ENCODE measurements around the gene SERTAD4.
"Not testable (repeated sequence)": the region's sequence is repeated elsewhere in the genome, so short reads cannot be mapped to it uniquely, and the experiment has no call there.

SERTAD4 gene

GRCh38 chr1:210232511-210233215 is at the start of gene SERTAD4:
TSS of gene SERTAD4 (plus strand) at chr1:210232796. CDS start at chr1:210237961, 5,165 bp downstream.
- peak; percentile 82 for DNase-seq

DNA sequence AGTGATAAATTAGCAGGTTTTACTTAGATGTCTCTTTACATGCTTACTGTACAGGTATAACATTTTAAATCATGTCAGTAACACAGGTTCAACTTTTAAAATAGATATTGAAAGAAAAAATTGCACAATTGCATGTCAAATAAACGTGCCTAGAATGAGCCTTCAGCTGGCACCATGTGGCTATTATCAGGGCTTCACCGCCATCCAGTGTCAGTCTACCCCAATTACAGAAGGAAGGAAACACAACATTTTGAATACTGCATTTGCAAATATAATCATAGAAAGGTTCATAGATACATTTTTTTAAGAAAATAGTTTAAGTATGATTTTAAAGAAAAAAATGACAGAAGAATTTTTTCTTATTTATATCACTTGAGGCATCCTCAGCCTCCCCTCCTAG is 47.5 kb upstream of the SERTAD4 start:
- no peak for DNase-seq

GRCh38 chr1:210187849-210188606 is 44.6 kb upstream of the SERTAD4 start:
- DNase-seq = not testable (repeated sequence)

DNA sequence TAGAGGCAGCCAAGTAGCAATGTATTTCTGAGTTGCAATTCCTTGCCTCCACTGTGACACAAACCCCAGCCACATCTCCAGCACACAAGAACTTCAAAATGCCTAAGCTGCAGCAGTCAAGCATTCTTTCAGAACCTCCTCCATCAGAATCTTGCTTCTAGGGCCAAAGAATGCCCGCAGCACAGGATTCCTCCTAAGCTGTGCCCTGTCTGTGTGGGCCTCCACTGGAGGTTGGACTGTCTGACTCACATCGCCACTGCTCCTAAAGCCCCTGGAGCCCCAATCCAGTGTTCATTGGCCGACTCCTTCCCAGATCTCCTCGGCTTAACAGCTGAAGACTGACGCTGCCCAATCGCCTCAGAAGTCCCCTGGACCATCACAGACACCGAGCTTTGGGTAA is 43.2 kb upstream of the SERTAD4 start:
- no peak for DNase-seq

- DNase-seq = no peak
Measured at GRCh38 chr1:210195635-210196160, 36.9 kb upstream of the SERTAD4 start.

- not testable (repeated sequence) for DNase-seq
Measured at GRCh38 chr1:210196266-210196665, 36.3 kb upstream of the SERTAD4 start.

DNA sequence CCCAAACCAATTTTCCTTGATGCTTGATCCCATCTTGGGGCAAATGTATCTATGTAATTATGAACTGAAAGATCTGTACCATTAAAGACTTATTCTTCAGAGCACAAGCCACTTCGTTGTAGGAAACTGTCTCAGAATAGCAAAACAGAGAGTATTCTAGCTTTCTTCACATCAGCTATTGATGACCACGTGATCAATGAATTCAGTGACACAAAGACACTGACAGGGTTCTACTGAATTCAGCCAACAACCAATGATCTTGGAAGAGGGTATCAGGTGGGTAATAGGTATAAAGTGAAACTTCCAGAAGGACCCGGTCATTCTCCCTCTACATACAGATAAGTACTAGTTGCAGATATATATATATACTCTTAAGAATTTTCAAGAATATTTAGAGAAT is 33.8 kb upstream of the SERTAD4 start:
- no peak for DNase-seq

GRCh38 chr1:210200124-210200736 is 32.4 kb upstream of the SERTAD4 start:
- DNase-seq = no peak

- no peak for DNase-seq
Measured at GRCh38 chr1:210201681-210202080, 30.9 kb upstream of the SERTAD4 start.

- no peak for DNase-seq
Measured at GRCh38 chr1:210207597-210208450, 24.8 kb upstream of the SERTAD4 start.

DNA sequence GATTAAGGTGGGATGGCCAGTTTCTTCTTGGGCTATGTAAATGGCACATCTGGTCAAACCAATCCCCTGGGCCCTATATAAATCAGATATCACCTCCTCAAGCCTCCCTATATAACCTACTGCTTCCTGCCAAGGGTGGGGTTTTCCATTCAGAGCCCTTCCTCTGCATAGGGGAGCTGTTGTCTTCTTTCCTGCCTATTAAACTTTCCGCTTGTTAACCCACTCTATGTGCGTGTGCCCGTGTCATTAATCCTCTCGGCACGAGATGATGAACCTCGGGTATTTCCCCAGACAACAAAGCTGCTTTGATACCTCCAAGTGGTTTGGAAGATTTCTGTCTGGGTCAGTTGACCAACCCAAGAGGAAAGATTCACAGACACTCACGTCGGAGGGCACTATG is 19.3 kb upstream of the SERTAD4 start:
- DNase-seq = no peak

- DNase-seq = no peak
Measured at GRCh38 chr1:210214573-210215409, 17.8 kb upstream of the SERTAD4 start.

DNA sequence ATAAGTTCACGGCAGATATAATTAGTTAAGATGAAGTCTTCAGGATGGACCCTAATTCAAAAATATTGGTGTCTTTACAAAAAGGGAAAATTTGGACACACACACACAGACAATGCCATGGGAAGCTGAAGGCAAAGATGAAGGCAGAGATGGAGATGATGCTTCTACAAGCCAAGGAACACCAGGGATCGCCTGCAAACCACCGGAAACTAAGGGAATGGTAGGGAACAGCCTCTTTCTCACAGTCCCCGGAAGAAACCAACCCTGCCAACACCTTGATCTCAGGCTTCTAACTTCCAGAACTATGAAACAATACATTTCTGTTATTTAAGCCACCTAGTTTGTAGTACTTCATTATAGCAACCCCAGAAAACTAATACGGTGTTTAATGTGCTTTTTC is 15.1 kb upstream of the SERTAD4 start:
- no peak for DNase-seq

DNA sequence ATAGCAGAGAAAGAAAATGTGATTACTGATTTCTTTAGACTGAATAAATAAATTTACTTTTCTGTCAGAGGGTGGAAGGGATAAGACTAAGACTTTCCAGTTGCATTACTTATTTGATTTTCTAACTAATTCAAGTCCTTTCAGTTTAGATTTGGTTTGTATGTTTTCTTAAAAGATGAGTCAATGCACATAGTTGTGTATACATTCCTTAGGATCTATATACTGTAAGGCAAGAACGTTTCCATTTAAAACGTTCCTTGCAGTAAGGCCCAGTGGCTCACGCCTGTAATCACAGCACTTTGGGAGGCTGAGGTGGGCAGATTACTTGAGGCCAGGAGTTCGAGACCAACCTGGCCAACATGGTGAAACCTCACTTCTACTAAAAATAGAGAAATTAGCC is 14.5 kb upstream of the SERTAD4 start:
- DNase-seq = no peak

DNA sequence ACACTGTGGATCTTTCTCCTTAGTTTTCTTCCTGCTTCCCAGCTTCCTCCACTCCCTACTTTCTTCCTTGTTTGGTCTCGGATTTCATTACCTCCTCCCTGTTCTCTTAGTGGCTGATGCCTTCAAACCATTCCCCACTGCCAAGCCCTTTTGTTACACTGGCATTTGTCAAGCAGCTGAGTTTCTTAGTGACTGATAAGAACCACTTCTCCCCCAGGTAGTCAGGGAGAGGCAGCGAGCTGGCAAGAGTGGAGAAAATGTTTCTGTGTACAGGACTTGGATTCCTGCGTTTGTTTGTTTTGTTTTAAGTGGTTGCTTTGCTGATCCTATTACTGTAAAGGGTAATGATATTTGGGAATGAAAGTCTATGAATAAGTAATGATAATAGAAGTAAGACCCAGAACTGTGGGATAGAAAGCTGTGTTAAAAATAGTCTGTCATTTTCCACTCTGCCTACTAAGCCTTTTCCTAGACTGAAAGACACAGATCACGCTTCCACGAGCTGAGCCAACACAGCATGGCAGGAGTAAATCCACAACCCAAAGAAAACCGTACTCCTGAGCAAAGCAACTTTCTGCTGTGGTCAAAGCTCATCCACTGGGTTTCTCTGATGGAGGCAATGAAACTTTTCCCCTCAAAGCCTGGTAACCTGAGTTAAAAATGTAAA is 10.1 kb upstream of the SERTAD4 start:
- DNase-seq = no peak

DNA sequence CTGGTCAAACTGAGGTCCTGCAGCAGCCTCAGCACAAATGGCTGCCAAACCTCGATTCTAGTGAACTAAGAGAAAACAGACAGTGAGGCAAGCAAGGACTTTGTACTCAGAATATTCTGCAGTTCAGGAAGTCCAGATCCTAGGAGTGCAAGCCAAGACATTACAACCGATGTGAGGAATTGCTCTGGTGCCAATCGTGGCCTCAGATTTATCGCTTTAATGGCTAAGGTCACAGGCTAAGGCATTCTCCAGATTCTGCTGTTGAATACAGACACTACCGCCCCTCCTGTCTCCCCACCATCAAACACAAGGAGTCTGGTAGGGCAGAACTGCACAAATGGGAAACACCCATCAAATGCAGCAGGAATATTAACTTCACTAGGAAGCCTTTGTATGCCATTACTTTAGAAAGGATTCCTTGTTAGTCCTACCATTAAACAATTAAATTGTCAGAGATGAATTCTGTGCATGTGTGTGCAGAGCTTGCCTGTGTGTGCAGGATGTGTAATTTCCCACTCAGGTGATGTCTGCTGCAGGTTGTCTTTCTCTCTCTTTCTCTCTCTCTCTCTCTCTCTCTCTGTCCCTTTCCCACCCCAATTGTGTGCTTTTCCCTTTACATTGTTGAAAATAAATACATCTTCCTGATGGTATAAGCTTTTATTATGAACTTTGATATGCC is 9.2 kb upstream of the SERTAD4 start:
- no peak for DNase-seq

GRCh38 chr1:210228158-210228557 is 4.4 kb upstream of the SERTAD4 start:
- DNase-seq = no peak

DNA sequence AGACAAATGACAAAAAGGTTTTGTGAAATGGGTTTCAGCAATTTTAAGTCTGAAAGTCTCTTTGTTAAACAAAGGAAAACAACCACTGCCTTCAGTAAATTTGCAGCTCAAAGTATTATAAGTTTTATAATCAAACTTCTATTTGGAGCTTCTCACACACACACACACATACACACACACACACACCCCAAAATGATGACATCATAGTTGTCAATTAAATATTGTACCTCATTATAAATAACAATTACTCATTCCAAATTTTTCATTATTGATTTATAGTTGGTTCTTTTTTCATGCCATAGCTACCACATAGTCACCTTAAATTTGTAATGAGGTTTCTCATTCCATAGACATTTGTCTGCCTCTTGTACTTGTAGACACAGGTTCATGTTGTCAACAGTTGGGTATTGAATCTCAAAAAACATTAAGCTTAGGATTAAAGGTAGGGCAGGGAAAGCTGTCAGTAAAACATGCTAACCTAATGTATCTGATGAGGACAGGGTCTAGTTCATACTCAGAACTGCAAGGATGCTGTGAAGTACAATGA is 2.4 kb upstream of the SERTAD4 start:
- DNase-seq = no peak

DNA sequence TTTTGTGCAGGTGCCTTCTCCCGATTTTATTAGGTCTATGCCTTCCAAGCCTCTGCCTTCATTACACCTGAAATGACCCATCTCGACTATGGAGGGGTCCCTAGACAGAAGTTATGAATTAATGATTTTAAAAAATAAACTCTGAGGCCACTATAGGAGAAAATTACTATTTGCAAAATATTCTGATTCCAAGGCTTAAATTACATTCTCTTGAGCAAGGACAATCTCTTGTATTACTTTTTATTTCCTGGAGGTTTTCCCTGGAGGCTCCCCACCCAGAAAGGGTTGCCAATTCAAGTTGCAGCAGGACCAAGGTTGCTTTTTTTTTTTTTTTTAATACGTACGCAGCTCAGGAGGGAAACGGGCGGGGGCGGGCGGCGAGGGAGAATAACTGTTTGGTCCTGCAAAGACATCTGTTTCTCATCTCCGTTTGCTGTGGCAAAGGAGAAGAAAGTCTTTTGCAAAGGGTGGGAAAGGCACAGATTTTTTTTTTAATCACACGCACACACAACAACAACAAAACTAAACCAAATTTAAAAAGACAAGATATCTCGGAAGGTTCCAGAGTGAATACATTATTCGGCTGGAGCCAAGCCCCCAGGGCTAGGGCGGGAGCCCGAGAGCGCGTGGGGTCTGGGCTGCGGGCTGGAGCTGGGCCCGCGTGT is 618 bp upstream of the SERTAD4 start:
- DNase-seq = no peak

DNA sequence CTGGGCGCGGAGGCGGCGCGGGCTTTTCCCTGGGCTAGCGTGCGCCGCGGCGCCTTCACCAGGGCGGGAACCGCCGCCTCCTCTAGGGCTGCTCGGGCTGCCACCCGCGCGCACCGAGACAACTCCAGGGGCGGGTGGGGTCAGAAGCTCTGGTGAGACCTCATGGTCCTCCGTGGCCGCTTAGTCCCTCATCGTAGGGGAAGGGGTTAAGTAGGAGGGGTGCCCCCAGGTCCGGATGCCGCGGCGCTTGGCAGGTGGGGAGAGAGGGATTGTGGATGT is 559 bp downstream of the SERTAD4 start:
- DNase-seq = peak; percentile 65
